KBM-7 (cell line): Measurements from ENCODE around the gene ATP9B.
"Not testable (repeated sequence)": the region's sequence is repeated elsewhere in the genome, so short reads cannot be mapped to it uniquely, and the experiment has no call there.

ENCODE experiments used
- DNase-seq: peaks from one replicate; pipeline ENCODE4 v3.0.0-alpha.2; 2015
- in situ Hi-C: fragments of 300-500 bp; cut with MboI; formaldehyde crosslinking; loops from 2 replicates; pipeline ENCODE4 v1.14.3; 2020; ENCODE audit warnings: low sequenced_read_pairs, low pct_unique_long_range_greater_than_20kb, mixed read lengths

Gene ATP9B

DNA sequence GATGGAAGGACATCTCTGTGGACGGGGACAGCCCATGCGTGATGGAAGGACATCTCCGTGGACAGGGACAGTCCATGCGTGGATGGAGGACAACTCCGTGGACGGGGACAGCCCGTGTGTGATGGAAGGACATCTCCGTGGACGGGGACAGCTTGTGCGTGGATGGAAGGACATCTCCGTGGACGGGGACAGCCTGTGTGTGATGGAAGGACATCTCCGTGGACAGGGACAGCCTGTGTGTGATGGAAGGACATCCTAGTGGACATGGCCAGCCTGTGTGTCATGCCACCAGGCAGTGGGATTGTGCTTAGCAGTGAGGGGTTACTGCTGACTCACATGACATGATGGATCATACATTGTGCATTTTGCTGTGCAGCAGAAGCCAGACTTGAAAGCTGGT lies 296.5 kb downstream of the ATP9B start:
- in situ Hi-C loops, result no loop called here
- DNase-seq, result no peak

DNA sequence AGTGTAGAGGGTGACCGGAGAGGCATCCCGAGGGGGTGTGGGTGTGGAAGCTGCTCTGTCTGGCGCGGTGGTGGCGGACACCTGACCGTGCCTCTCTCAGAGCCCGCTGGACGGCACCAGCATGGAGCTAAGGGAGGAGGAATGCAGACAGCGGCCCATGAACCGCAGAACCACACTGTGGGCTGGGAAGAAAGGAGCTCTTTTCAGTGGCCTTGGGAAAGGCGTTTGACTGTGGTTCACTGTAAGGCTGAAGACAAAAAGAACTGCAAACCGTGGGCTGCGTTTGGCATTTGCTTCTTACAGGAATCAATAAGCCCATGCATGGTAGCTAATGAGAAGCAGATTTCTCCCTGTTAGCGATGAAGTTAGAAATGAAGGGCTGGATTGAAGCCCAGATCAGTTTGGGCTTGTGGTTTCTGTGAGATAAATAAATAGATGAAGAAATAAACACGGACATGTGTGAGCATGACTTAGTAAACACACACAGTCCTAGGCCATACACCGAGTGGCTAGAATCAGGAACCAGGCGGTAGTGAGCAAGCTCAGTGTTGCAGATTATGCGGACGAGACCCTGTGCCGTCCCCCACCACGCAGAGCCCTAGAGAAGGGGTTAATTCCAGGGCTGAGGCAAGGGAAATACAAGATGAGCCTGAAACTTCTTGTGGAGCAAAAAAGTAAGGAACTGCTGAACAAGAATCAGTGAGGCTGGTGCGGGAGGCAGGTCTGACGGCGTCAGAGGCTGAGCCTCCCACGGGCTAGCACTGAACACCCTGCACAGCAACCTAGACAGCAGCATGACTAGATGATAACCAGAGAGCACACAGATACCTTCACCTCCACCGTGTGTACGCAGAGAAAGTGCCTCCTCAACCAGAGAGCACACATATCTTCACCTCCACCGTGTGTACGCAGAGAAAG lies 297.2 kb downstream of the ATP9B start:
- no peak for DNase-seq
- in situ Hi-C loops, result no loop called here

GRCh38 chr18:79367480-79367879 lies 298.3 kb downstream of the ATP9B start:
- DNase-seq, result no peak
- in situ Hi-C loops, result no loop called here

DNA sequence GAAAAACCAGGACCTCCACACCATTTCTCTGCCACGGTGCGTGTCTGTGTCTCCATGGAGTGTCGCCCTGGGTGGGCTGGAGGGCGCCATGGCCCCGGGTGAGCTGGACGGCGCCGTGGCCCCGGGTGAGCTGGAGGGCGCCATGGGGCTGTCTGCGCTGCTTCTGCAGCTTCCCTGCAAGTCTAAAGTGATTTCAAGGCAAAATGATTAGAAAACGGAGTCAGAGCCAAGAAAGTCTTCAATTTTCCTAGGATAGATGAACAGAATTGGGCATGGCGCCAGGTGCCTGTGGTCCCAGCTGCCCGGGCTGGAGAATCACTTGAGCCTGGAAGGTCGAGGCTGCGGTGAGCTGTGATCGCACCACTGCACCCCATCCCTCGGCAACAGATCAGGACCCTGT lies 298.8 kb downstream of the ATP9B start:
- in situ Hi-C loops, result no loop called here

GRCh38 chr18:79368681-79369080 lies 299.5 kb downstream of the ATP9B start:
- DNase-seq, result peak; percentile 55
- in situ Hi-C loops, result no loop called here

More for the DNA sequence above, 298.8 kb downstream of the ATP9B start:
- no peak for DNase-seq

DNA sequence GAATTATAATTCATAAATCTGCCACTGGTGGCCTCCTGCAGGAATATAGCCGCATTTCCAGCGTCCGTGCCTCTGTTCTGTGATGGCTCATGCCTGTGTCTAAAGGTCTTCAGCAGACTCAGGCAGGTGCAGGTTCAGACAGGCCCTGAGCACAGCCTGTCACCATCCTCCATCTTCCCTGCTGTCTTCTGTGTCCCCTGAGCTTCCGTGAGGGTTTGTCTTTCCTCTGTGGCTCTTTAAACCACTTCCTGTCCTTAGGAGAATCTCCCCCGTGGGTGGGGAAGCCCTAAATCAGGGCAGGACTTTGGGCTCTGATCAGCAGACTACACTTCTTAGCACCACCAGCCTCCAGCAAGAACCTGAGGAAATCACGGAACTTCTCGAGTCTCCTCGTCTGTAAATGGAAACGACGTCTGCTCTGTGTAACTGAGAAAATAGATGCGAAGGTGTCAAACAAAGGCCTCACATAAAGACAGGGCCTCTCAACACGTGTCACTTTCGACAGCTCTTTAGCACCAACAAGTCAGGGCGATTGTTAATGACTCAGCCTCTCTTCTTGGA lies 302.4 kb downstream of the ATP9B start:
- in situ Hi-C loops, result no loop called here
- DNase-seq, result peak; percentile 49

DNA sequence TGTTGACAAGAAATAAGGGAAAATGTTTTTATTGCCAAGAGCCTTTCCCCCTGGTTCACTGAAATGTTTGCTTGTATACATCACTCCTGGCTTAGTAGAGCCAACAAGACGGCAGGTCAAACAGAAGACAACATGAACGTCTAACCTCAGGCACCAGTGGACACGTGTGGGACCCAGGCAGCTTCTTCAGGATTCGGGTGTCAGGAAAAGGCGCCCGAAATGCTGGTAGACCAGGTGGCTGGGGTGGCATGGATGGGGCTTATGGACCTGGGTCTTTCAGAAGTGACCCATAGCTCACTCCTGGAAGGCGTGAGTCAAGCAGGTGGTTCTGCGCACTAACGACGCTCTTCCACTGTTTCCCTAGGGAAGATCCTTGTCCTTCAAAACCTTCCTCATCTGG lies 303.3 kb downstream of the ATP9B start:
- in situ Hi-C loops, result no loop called here
- DNase-seq, result no peak

GRCh38 chr18:79372991-79373390 lies 303.8 kb downstream of the ATP9B start:
- DNase-seq, result no peak
- in situ Hi-C loops, result no loop called here

DNA sequence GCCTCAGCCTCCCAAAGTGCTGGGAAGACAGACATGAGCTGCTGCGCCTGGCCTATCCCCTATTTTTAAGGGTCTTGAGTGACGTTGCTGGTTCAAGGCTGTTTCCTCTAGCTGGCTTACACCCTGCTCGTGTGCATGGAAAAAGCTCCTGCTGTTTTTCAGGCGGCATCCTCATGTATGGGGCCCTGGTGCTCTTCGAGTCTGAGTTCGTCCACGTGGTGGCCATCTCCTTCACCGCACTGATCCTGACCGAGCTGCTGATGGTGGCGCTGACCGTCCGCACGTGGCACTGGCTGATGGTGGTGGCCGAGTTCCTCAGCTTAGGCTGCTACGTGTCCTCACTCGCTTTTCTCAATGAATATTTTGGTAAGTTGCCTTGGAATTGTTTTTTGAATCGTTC lies 304.5 kb downstream of the ATP9B start:
- in situ Hi-C loops, result no loop called here
- no peak for DNase-seq

GRCh38 chr18:79374408-79375171 lies 305.4 kb downstream of the ATP9B start:
- no peak for DNase-seq
- in situ Hi-C loops, result loop anchor here (25.0 kb wide), 1 partner anchor 263 kb away; no protein-coding TSS in a partner anchor

DNA sequence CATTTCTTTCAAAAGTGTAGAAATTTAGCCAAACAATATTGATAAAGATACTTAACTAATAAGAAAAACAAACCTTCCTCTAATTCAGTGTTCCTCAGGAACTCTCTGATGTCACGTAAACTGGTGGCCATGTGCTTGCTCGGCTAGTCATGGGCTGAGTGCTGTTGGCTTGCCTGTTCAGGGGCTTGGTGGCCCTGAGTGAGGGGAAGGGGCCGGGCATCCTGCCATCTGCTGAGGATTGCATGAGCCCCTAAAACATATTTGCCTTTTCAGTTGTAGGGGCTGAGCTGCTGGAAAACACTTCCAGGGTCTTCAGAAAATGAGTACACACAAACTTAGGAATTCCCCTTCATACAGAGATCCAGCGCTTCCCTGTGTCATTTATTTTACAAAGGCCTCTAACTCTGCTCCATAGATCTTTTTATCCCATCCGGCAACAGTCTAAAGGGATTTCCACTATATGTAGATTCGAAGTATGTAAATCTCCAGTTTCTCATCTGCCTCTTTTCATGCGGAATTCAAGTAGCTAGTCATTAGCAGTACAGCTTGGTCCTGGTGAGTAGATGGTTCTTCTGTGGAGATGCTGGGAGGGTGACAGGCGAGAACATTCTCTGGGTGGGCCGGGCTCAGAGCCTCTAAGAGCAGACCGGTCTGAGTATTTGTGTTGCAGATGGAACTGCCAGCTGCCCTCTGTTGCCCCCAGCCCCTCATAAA lies 306.4 kb downstream of the ATP9B start:
- in situ Hi-C loops, result loop anchor here (25.0 kb wide), 1 partner anchor 262 kb away; no protein-coding TSS in a partner anchor
- no peak for DNase-seq

DNA sequence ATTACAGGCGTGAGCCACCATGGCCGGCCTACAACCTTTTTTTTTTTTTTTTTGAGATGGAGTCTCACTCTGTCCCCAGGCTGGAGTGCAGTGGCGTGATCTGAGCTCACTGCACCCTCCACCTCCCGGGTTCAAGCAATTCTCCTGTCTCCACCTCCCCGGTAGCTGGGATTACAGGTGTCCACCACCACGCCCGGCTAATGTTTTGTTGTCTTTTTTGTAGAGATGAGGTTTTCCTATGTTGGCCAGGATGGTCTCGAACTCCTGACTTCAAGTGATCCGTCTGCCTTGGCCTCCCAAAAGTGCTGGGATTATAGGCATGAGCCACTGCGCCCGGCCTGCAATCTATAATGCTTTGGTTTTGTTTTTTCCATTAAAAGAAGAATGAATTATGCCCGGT lies 307.5 kb downstream of the ATP9B start:
- DNase-seq, result not testable (repeated sequence)
- in situ Hi-C loops, result loop anchor here (25.0 kb wide), 1 partner anchor 261 kb away; no protein-coding TSS in a partner anchor

DNA sequence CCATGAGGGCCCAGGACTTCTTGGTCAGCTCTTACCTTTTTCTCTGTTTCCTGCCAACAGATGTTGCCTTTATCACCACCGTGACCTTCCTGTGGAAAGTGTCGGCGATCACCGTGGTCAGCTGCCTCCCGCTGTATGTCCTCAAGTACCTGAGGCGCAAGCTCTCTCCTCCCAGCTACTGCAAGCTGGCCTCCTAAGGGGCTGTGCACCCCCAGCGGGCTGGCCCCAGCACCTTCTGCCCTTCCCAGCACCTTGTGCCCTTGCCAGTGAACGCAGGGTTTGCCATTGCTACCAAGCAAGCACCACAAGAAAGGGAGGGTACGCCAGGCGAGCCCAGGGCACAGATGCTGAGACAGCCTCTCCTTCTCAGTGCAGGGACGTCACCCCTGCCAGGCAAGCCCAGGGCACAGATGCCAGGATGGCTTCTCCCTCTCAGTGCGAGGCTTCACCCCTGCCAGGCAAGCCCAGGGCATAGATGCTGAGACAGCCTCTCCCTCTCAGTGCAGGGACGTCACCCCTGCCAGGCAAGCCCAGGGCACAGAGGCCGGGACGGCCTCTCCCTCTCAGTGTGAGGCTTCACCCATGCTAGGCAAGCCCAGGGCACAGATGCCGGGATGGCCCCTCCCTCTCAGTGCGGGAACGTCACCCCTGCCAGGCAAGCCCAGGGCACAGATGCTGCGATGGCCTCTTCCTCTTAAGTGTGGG lies 308.1 kb downstream of the ATP9B start:
- DNase-seq, result no peak
- in situ Hi-C loops, result loop anchor here (25.0 kb wide), 1 partner anchor 260 kb away; no protein-coding TSS in a partner anchor

DNA sequence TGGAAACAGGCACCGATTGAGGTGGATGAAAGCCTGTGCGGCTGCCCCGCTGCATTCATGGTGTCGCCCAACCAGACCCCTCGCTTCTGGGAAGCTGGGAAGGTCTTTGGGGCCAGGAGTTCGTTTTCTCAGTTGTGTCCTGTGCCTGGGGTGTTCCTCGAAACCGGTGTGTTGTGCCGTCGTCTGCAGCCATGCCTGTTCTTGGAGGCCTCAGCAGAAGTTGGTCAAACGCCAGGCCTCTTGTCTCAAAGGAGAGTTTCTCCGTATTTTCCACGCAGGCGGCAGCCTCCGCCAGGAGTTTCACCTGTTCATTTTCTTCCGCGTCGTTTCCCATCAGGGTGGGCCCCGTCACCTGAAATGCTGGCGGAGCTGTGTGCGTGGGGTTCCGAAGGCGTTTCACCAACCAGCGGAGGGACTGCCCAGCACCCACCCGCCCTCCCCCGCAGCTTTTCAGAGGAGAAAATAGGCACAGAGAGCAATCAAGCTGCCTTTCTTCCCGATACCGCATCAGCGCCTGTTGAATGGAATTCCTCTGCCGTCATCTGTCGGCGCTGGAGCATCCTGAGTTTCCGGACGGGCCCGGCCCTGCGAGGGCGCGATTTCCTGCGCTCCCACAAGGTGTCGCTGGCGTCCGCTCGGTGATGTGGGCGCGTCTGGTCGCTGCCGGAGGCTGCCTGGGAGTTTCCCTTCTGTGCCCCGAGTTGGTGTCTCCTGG lies 309.5 kb downstream of the ATP9B start:
- peak; percentile 78 for DNase-seq
- in situ Hi-C loops, result loop anchor here (25.0 kb wide), 1 partner anchor 259 kb away; no protein-coding TSS in a partner anchor

DNA sequence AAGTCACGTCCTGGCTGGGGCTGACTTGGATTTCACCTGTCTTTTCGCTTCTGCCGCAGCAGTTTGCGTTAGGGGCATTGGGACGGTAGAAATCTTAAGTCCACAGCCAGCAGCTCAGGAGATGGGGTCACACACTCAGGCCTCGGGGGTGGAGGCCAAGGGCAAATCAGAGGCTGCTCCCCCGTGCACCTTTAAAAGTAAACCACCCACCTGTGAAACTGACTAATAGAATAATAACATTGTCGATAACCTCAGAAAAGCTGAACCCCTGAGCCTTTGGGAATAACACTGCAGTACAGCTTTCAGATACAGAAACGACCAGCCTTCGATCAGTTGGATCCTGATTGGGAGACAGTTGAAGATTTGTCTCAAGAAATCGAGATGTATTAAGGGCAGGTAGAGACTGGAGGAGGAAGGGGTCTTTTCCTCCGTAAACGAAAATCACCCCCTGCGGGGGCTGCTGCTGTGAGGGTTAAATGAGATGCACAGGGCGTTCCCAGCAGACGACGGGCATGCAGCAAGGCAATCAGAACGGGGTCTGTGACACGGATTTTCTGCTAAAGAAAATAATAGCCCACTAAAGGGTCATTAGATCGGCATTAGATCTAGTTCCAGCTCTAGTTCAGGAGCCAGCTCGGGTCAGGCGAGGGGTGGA lies 310.2 kb downstream of the ATP9B start:
- no peak for DNase-seq
- in situ Hi-C loops, result loop anchor here (25.0 kb wide), 1 partner anchor 258 kb away; no protein-coding TSS in a partner anchor

DNA sequence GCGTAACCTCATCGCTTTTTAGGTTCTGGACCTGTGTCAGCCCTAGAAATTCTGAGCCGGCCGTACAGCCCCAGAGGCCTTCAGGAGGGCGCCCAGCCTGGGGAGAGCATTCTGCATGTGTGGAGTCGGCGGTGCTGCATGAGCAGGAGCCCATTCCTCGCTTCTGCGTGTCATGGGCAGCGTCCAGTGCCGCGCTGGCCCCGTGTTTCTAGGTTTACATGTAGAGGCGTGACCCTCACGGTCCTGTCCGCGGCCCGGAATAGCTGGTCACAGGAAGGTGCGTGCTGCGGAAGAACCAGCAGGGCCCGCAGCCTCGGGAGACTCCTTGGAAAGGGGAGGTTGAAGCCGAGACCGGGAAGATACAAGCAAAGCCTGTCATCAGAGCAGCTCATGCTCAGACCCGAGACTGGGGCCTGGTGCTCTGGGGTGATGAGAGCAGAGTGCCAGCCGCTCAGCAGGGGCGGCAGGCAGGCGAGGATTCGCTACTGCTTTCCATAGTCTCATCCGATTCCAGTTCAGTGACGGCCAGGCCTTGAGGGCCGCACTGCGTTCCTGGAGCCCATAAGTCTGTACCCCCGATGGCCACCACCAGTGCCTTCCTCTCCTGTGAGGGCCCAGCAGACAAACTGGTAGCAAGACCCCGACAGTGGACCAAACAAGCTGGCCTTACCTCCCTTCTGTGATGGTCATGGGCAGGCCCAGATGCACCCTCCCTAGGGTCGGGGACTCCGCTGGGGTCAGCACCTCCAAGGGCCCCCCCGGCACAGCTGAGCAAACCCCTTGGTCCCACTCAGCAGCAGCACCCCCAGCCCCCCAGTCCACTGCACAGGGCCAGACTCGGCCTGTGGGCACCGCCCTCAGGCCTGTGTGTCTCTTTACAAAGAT lies 311.0 kb downstream of the ATP9B start:
- in situ Hi-C loops, result loop anchor here (10.0 to 25.0 kb wide), 2 partner anchors 145 to 257 kb away; no protein-coding TSS in a partner anchor
- DNase-seq, result no peak
